GM21737 (cell line): Measurements from ENCODE around the gene PPP6R3.

Source experiments
- ATAC-seq: cut with Tn5 transposase; IDR thresholded peaks from one replicate; pipeline ENCODE4 v1.9.1; 2021; ENCODE audit warnings: mild to moderate bottlenecking, moderate library complexity; ENCODE audit not compliant: unreplicated experiment

PPP6R3 gene

DNA sequence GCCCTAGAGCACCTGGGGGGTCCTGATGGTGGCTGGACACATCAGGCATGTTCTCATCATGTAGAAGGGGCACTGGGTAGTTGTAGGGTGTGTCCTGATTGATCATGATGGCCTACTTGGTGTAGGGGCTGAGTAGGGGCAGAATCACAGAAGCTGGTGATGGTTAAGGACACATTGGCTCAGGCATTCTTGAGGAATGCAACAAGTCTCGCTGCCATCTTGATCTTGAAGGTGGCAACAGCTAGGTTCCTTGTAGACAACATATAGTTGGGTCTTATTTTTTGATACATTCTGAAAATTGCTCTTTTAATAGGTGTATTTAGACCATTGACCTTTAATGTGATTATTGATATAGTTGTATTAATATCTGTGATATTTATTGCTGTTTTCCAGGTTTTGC is 28.1 kb downstream of the PPP6R3 start:
- no peak for ATAC-seq

DNA sequence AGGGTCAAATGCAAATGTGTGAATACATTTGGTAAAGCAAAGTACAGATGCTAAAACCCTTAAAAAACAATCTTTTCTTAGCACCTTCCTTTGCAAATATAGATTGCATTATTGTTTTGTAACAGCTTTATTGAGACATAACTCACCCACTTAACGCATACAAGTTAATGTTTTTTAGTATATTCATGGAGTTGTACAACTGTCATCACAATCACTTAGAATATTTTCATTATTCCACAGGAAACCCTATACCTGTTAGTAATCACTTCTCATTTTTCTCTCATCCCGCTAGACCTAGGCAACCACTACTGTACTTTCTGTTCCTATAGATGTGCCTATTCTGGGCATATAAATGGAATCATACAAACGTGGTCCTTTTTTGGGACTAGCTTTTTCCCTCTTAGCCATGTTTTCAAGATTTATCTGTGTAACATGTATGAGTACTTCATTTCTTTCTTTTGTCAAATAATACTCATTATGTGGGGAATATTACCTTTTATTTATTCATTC is 34.7 kb downstream of the PPP6R3 start:
- ATAC-seq = no peak

- no peak for ATAC-seq
Measured at GRCh38 chr11:68495872-68496271, 35.3 kb downstream of the PPP6R3 start.

GRCh38 chr11:68497761-68498160 is 37.2 kb downstream of the PPP6R3 start:
- ATAC-seq = no peak

GRCh38 chr11:68498321-68498720 is 37.8 kb downstream of the PPP6R3 start:
- no peak for ATAC-seq

DNA sequence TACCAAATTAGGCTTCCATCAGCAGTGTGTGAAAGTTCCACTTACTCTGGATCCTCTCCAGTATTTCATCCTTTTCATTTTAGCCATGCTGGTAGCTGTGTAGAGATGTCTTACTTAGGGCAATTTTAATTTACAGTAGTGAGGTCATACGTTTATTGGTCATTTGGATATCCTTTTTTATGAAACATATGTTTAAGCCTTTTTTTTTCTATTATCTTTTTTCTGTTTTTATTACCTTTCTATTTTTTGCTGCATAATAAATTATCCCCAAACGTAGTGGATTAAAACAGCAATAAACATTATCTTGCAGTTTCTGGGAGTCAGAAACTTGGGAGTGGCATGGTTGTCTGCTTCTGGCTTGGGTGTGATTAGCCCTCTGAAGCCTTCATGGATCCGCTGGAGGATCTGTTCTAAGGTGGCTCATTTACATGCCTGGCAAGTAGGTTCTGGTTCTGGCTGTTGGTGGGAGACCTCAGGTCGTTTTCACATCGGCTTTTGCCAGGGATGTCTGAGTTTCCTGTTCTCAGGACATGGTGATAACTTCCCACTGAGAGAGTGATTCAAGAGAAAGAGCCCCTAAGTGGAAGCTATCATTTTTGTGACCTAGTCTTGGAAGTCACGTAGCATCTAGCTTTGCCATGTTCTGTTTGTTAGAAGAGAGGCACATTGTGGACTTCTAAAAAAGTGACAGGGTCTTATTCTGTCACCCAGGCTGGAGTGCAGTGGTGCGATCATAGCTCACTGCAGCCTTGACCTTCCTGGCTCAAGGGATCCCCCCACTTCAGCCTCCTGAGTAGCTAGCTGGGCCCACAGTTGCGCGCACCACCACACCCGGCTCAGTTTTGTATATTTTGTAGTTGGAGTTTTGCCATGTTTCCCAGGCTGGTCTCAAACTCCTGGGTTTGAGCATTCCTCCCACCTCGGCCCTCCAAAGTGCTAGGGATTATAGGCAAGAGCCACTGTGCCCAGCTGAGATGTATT is 38.6 kb downstream of the PPP6R3 start:
- no peak for ATAC-seq

- ATAC-seq = no peak
Measured at GRCh38 chr11:68500206-68500605, 39.7 kb downstream of the PPP6R3 start.

GRCh38 chr11:68501813-68502212 is 41.3 kb downstream of the PPP6R3 start:
- ATAC-seq = no peak

GRCh38 chr11:68503251-68503687 is 42.7 kb downstream of the PPP6R3 start:
- no peak for ATAC-seq

DNA sequence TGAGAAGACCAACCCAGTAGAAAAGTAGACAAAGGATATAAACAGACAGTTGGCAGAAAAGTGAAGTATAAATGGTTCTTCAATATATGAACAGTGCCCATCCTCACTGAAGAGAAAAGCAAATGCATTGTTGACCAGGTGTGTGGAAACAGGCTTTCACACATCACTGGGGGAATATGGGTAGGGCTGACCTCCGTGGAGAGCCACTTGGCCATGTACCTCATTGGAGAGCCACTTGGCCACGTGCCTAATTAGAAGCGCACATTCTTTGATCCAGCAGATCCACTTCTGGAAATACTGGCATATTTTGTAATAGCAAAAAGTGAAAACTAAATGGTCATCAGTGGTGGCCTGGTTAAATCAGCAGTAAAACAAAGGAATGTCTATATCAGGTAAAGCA is 43.2 kb downstream of the PPP6R3 start:
- no peak for ATAC-seq

- no peak for ATAC-seq
Measured at GRCh38 chr11:68504432-68505066, 44.0 kb downstream of the PPP6R3 start.

- no peak for ATAC-seq
Measured at GRCh38 chr11:68505596-68505995, 45.0 kb downstream of the PPP6R3 start.

- no peak for ATAC-seq
Measured at GRCh38 chr11:68506908-68507307, 46.4 kb downstream of the PPP6R3 start.

DNA sequence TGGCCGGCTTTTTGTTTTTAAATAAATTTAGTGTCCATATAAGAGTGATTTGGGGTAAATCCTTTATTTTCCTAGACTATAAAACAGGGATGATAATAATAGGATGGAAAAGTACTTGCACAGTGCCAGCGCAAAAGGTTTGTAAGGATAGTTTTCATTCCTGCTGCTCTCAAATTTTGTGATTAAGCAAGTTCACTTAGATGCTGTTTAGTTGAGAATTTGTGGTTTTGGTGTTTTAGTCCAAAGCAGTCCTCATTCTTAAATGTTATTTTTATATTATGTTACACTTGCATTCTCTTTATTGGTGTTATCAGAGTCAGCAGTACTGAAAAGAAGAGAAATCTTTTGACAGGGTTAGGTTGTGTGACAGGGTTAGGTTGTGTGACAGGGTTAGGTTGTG is 47.9 kb downstream of the PPP6R3 start:
- ATAC-seq = no peak

GRCh38 chr11:68509066-68509465 is 48.5 kb downstream of the PPP6R3 start:
- ATAC-seq = no peak

GRCh38 chr11:68513930-68514487 is 53.5 kb downstream of the PPP6R3 start:
- no peak for ATAC-seq

DNA sequence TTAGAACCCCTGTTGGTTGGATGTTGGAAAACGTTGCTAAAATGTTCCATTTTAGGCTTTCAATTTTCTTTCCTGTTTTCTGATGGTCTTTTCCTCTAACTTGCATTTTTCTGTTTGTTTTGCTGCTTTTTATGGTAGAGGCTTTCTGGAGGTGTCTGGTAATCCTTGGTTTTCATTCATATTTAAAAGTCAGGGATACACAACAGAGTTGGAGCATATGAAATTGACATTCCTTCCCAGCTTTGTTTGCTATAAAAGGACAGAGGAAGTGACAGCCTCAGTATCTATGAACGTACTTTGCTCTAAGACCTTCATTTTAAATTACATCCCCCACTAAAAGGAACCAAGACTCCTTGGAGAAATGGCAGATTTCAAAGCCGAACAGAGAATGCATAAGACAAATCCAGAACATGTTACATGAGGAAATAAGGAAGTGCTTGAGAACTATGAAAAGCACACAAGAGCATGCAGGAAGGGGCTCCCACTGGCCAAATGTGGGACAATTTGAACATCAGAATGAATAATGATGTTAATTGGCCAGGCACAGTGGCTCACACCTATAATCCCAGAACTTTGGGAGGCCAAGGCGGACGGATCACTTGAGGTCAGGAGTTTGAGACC is 56.7 kb downstream of the PPP6R3 start:
- no peak for ATAC-seq

GRCh38 chr11:68518191-68518590 is 57.6 kb downstream of the PPP6R3 start:
- ATAC-seq = no peak

- no peak for ATAC-seq
Measured at GRCh38 chr11:68521969-68522652, 61.6 kb downstream of the PPP6R3 start.

GRCh38 chr11:68523033-68523432 is 62.5 kb downstream of the PPP6R3 start:
- ATAC-seq = no peak

GRCh38 chr11:68523743-68524142 is 63.2 kb downstream of the PPP6R3 start:
- no peak for ATAC-seq
